GM12892 (cell line): ENCODE measurements around the gene SRMS.

Experiments used
- DNase-seq: peaks from one replicate; pipeline ENCODE4 v3.0.0; 2011; ENCODE audit not compliant: insufficient read length
- FAIRE-seq: peaks from 2 replicates; lab custom pipeline; 2011; peaks lifted over from hg19 to GRCh38; lab: Jason Lieb, UNC
- POLR2A ChIP-seq: IDR thresholded peaks from 2 replicates; pipeline ENCODE4 v1.6.1; 2011; ENCODE audit warnings: low read depth, low read length, control low read depth
- POLR2AphosphoS5 ChIP-seq: IDR thresholded peaks from 2 replicates; pipeline ENCODE4 v1.6.1; 2011; ENCODE audit warnings: low read depth, low read length, control low read depth
- TAF1 ChIP-seq: IDR thresholded peaks from 2 replicates; pipeline ENCODE4 v1.6.1; 2011; ENCODE audit warnings: low read depth, mild to moderate bottlenecking, control low read depth, low read length, borderline replicate concordance

The SRMS gene

DNA sequence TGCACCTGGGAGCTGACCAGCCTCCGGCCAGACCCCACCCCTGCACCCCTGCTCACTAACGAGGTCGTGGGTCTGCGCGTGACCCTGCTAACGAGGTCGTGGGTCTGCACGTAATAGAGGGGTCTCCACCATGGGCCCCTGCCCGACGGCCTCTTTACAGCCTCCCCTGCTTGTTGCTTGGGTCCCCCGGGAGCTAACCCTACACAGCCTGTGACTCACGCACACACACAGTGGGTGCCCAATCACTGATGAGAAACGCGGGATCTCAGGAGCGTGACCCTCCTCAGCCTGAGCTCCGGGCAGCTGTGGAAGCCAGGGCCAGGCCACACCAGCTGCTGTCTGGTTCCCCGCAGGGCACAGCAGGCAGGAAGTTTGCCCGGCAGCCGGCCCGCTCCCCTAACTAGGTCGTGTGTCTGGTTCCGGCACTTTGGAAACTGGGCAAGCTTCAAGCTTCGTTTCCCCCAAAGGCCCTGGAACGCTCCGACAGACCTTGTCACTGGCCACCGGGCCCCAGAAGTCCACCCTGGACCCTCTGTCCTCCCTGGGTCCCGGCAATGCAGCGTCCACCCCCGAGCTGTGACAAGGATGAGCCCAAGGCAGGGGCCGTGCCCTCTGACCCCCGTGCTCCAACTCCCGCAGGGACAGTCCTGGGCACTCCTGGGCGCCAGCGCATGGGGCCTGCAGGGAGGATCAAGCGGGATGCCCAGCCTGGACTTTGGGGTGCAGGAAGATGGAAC, 11.1 kb downstream of the SRMS start:
- DNase-seq (no peak), FAIRE-seq (peak; percentile 9)

DNA sequence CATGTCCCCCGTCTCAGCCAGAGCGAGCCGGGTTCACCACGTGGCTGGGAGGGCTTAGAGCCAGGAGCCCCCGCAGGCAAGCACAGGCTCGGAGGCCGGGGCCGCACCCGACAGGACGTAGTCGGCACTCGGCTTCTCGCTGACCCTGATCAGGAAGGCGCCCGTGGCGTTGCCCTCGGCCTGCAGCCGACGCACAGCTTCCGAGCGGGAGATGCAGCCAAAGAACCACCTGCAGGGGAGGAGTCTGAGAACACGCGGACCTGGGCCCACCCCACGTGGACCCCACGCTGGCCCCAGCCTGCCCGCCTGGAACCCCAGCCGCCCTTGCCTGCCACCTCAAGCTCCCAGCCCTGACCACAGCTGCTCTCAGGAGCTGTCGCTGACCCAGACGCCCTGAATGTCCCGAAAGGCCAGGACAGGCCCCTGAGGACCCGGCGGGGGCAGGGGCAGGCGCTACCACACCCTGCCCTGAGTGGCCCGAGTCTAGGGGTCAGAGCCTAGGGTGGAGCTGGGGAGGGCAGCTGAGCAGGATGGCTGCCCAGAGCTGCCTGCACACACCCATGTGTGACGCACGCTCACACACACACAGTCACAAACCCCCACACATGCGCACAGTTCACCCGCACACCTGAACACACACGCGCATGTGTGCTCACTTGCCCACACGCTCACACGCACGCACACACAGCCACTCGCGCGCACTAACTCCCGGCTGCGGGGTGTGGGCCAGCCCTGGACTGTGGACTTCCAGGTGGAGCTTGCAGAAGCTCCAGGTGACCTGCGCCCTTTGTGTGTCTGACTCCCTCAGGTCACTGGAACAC, 12.5 kb downstream of the SRMS start:
- no peak for DNase-seq
- TF ChIP-seq POLR2AphosphoS5, result no peak
- TF ChIP-seq POLR2A, result no peak
- TF ChIP-seq TAF1, result no peak
- no peak for FAIRE-seq

More for the DNA sequence above, 11.1 kb downstream of the SRMS start:
- no peak for TF ChIP-seq TAF1
- TF ChIP-seq POLR2A, result no peak
- no peak for TF ChIP-seq POLR2AphosphoS5

DNA sequence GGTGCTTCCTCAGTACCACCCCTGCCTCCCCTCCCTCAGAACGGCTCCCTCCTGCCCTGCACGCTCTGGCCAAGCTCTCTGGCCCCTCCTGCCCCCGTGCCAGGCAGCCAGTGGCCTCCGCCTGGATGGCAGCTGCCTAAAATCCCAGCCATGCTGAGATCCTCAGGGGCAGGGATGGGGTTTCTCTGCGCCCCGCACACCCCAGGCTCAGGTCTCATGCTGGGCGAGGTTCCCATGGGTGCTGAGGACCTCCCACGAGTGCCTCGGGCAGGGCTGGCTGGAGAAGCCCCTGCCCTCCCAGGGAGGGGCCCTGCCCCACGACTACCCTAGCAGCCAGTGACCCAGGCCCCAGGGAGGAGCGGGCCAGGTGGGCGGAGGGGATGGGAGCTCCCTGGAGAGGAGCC, 13.1 kb downstream of the SRMS start:
- no peak for DNase-seq
- no peak for FAIRE-seq
- TF ChIP-seq POLR2AphosphoS5, result no peak
- TF ChIP-seq TAF1, result no peak
- no peak for TF ChIP-seq POLR2A

DNA sequence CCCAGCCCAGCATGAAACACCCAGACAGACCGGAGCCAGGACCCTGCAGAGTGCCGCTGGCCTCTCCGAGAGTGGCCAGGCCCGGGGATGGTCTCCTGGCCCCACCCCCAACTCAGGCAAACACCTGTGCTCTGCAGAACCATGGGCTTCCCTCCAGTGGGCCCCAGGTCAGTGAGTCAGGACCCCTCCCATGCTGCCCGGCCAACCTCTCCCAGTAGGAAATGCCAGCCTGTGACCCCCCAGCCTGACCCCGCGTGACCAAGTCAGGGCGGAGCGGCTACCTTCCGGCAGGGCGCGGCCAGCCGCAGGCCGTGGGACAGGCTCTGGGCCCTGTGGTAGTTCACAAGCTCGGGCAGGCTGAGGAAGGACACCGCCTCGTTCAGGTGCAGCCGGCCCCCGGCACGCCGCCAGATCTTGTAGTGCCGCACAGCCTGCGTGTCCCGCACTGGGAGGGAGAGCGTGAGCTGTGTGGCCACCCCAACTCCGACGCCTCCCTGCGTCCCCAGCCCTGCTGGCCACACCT, 13.6 kb downstream of the SRMS start:
- no peak for TF ChIP-seq POLR2A
- no peak for TF ChIP-seq POLR2AphosphoS5
- no peak for TF ChIP-seq TAF1
- FAIRE-seq, result no peak
- no peak for DNase-seq

DNA sequence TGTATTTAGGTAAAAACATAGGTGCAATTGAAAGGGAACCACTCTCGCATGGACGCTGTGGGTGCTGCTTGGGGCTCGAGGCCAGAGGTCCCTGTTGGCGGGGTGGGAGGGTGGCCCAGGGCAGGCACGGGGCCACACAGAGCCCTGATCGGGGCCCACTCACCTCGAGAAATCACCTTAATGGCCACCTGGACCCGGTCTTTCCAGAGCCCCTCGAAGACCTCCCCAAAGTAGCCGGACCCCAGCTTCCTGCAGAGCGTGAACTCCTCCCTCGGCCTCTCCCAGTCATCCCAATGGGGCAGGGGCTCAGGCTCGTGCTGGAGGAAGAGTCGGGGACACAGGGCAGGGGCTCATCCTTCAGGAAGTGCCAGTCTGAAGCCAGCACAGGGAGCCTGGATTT, 14.2 kb downstream of the SRMS start:
- no peak for DNase-seq
- TF ChIP-seq POLR2A, result no peak
- no peak for TF ChIP-seq TAF1
- no peak for TF ChIP-seq POLR2AphosphoS5
- no peak for FAIRE-seq

DNA sequence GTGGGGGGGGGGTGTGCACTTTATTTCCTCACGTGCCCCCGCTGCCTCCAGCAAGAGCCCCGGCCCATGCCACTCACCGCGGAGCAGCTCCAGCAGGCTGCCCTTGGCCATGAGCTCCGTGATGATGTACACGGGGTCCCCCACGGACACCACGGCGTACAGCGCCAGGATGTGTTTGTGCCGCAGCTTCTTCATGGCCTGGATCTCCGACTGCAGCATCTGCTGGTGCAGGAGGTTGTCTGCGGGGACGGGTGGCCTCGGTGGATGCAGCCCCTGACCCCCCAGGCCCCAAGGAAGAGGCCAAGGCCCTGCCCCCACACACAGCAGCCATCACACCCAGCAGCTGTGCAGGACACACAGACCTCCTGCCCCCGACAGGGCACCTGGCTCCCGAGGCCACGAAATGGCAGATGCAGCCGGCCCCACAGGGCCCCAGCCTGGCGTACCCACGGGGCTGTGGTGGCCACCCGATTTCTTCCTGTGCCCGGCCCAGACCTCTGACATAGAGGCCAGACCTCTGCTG, 15.0 kb downstream of the SRMS start:
- DNase-seq (no peak), FAIRE-seq (no peak)
- TF ChIP-seq POLR2A, result no peak
- no peak for TF ChIP-seq TAF1
- no peak for TF ChIP-seq POLR2AphosphoS5

DNA sequence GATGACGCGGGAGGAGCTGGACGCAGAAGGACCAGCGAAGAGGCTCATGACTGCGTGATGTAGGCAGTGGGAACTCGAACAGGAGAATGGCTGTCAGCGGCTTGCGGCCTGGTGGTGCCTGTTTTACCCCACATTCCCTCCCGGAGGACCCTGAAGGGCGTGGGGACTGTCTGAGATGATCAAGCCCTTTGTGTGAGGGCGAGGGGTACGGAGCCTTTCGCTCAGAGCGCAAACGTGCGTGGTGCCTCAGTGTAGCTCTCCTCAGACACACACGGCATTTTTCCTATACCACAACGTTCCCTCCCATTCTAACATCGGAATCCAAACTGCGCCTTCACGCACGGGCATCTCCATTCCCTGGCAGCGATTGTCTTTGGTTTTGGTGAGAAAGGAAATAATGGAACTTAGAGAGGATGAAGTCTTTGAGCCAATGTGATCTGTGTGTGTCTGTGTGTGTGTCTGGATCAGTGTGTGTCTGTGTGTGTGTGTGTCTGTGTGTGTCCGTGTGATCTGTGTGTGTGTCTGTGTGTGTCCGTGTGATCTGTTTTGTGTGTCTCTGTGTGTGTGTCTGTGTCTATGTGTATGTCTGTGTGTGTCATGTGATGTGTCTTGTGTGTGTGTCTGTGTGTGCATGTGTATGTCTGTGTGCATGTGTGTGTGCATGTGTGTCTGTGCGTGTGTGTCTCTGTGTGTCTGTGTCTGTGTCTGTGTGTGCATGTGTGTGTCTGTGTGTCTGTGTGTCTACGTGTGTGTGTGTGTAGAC, 15.7 kb downstream of the SRMS start:
- no peak for TF ChIP-seq TAF1
- TF ChIP-seq POLR2A, result no peak
- TF ChIP-seq POLR2AphosphoS5, result no peak
- FAIRE-seq (no peak), DNase-seq (no peak)

DNA sequence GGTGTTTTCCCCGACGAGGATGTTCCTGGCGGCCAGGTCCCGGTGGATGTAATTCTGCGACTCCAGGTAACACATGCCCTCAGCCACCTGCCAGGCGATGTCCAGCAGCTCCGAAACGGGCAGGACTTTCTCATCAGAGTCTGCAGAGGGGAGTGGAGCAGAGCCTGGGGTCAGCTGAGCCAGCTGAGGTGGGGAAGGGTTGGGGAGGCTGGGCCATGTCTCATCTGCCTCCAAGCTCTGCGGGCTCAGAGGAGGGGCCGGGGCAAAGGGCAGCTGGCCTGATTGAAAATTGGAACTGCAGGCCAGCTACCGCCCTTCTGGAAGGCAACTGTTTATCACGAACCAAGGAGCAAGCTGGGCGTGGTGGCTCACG, 16.8 kb downstream of the SRMS start:
- no peak for TF ChIP-seq POLR2AphosphoS5
- no peak for TF ChIP-seq POLR2A
- no peak for TF ChIP-seq TAF1
- FAIRE-seq (no peak), DNase-seq (no peak)

DNA sequence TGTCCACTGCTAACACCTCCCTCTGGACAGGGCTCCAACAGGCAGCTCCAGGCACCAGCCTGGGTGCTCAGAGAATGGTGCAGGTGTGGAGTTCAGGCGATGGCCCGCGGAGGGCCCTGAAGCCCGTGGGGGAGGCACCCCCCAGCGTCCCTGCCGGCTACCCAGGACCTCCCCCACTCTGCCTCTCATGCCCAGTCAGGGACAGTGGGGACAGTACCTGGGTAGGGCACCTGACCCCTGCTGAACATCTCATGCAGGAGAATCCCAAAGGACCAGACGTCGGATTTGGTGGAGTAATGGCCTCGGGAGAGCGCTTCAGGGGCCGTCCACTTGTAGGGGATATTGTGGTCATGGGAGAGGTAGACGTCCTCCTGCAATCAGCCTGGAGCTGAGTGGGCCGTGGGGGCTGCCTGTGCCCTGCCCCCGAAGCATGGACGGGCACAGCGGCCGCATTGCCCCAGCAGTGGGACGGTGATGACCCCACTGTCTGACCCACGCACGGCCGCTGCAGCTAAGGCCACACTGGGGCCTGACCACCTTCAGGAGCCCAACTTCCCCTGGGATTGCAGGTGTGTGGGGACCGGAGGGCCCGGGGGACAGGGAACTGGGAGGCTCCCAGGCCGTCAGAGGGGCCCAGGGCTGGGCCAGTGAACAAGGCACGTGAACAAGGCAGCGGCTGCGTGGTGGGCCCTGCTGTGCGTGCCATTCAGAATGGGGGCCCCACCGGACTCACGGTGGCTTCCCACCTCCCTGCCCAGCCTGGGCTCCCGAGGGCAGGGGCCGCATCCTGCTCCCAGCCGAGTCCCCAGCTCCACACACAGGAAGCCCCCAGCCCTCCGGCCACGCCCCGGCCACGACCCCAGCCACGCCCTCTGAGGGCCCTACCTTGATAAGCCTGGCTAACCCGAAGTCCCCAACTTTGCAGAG, 17.4 kb downstream of the SRMS start:
- FAIRE-seq, result no peak

More for the DNA sequence above, 17.4 kb downstream of the SRMS start:
- no peak for TF ChIP-seq TAF1
- no peak for TF ChIP-seq POLR2AphosphoS5
- no peak for TF ChIP-seq POLR2A
- DNase-seq, result no peak
